Retinal pigment epithelial cell (primary cell): ENCODE data around the gene NR2C2.

ENCODE experiments used
- DNase-seq: peaks from one replicate; pipeline ENCODE4 v3.0.0-alpha.2; 2010; ENCODE audit warnings: low read depth
- H3K4me3 ChIP-seq: 2 replicates; pipeline ENCODE4 v1.5.1; 2011; ENCODE audit warnings: mild to moderate bottlenecking, low read length, control low read depth, moderate library complexity
- TF ChIP-seq, protein P1 (sequence below): conservative IDR thresholded peaks from 2 replicates; pipeline ENCODE4 v1.5.1; 2011; ENCODE audit warnings: low read depth, low read length, control low read depth, inconsistent platforms

The NR2C2 gene

GRCh38 chr3:14962762-14963161 lies 15.4 kb downstream of the NR2C2 start:
- H3K4me3 ChIP-seq: no peak overlapping the region
- TF ChIP-seq, protein P1, sequence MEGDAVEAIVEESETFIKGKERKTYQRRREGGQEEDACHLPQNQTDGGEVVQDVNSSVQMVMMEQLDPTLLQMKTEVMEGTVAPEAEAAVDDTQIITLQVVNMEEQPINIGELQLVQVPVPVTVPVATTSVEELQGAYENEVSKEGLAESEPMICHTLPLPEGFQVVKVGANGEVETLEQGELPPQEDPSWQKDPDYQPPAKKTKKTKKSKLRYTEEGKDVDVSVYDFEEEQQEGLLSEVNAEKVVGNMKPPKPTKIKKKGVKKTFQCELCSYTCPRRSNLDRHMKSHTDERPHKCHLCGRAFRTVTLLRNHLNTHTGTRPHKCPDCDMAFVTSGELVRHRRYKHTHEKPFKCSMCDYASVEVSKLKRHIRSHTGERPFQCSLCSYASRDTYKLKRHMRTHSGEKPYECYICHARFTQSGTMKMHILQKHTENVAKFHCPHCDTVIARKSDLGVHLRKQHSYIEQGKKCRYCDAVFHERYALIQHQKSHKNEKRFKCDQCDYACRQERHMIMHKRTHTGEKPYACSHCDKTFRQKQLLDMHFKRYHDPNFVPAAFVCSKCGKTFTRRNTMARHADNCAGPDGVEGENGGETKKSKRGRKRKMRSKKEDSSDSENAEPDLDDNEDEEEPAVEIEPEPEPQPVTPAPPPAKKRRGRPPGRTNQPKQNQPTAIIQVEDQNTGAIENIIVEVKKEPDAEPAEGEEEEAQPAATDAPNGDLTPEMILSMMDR: no peak
- DNase-seq: no peak

GRCh38 chr3:14967285-14967684 lies 19.9 kb downstream of the NR2C2 start:
- H3K4me3 ChIP-seq: no peak overlapping the region
- DNase-seq: no peak
- TF ChIP-seq, protein P1: no peak

- no peak for DNase-seq
- H3K4me3 ChIP-seq: no peak overlapping the region
- TF ChIP-seq, protein P1: no peak
Measured at GRCh38 chr3:14969671-14970070, 22.3 kb downstream of the NR2C2 start.

- TF ChIP-seq, protein P1: no peak
- no peak for DNase-seq
- H3K4me3 ChIP-seq: no peak overlapping the region
Measured at GRCh38 chr3:14976317-14976716, 28.9 kb downstream of the NR2C2 start.

DNA sequence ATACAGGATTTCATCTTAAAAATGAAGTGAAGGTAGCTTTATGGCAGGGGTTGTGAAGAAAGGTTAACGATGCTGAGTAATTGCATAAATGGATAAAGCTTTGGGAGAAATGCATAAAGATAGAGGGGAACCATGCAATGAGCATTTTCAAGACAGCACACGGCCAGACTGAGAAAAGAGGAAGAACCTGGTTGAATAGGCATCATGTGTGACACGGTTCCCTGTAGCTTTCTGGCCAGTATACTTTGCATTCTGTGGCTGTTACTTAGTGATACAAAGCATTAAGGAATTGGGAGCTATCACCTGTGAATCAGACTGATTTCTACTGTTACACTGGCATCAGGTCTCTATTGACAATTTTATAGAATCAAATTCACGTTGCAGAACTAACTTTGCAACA lies 33.3 kb downstream of the NR2C2 start:
- TF ChIP-seq, protein P1: no peak
- no peak for DNase-seq
- no peak overlapping the region for H3K4me3 ChIP-seq

DNA sequence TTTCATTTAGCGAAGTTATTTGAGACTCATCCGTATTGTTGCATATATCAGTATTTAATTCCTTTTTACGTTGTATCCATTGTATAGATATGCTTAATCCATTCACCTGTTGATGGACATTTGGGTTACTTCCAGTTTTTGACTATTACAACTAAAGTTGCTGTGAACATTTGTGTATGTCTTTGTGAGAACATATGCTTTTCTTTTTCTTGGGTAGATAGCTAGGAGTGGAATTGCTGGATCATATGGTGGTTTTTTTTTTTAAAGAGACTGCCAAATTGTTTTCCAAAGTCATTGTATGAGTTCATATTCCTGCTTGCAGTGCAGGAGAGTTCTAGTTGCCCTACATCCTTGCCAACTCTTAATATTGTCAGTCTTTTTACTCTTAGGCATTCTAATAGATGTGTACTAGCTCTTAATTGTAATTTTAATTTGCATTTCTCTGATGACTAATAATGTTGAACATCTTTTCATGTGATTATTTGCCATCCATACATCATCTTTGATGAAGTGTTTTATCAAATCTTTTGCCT lies 37.3 kb downstream of the NR2C2 start:
- H3K4me3 ChIP-seq: no peak overlapping the region
- DNase-seq: no peak
- TF ChIP-seq, protein P1: no peak

- no peak for DNase-seq
- TF ChIP-seq, protein P1: no peak
- H3K4me3 ChIP-seq: no peak overlapping the region
Measured at GRCh38 chr3:14988988-14989394, 41.6 kb downstream of the NR2C2 start.
